Measurements from ENCODE around the gene SNN.

SNN gene

GRCh38 chr16:11629071-11630030 is 38.9 kb upstream of the SNN start:
- DNase-seq (ENCODE audit: insufficient read length, low spot score) (no peak), FAIRE-seq (no peak)
- TF ChIP-seq POLR2A (IDR thresholded peaks at IDR 0.05; ENCODE audit: low read depth, low read length), result no peak

- FAIRE-seq (no peak), DNase-seq (ENCODE audit: insufficient read length, low spot score) (no peak)
- TF ChIP-seq POLR2A (IDR thresholded peaks at IDR 0.05; ENCODE audit: low read depth, low read length), result no peak
These were observed 38.0 kb upstream of the SNN start for GRCh38 chr16:11630046-11630767.

- DNase-seq (ENCODE audit: insufficient read length, low spot score), result no peak
- no peak for TF ChIP-seq POLR2A (IDR thresholded peaks at IDR 0.05; ENCODE audit: low read depth, low read length)
- FAIRE-seq, result no peak
These were observed 37.5 kb upstream of the SNN start for GRCh38 chr16:11630768-11631056.

GRCh38 chr16:11631214-11631613 is 37.0 kb upstream of the SNN start:
- DNase-seq (ENCODE audit: insufficient read length, low spot score) (no peak), FAIRE-seq (no peak)

GRCh38 chr16:11632455-11632939 is 35.8 kb upstream of the SNN start:
- TF ChIP-seq POLR2A (IDR thresholded peaks at IDR 0.05; ENCODE audit: low read depth, low read length), result no peak
- FAIRE-seq, result no peak
- no peak for DNase-seq (ENCODE audit: insufficient read length, low spot score)

More at GRCh38 chr16:11631214-11631613, 37.0 kb upstream of the SNN start:
- TF ChIP-seq POLR2A (IDR thresholded peaks at IDR 0.05; ENCODE audit: low read depth, low read length), result no peak

- no peak for TF ChIP-seq POLR2A (IDR thresholded peaks at IDR 0.05; ENCODE audit: low read depth, low read length)
- DNase-seq (ENCODE audit: insufficient read length, low spot score), result no peak
- no peak for FAIRE-seq
These were observed 35.1 kb upstream of the SNN start for GRCh38 chr16:11633113-11633512.

- no peak for FAIRE-seq
- no peak for TF ChIP-seq POLR2A (IDR thresholded peaks at IDR 0.05; ENCODE audit: low read depth, low read length)
- no peak for DNase-seq (ENCODE audit: insufficient read length, low spot score)
These were observed 33.9 kb upstream of the SNN start for GRCh38 chr16:11634312-11634711.

- no peak for TF ChIP-seq POLR2A (IDR thresholded peaks at IDR 0.05; ENCODE audit: low read depth, low read length)
- FAIRE-seq (no peak), DNase-seq (ENCODE audit: insufficient read length, low spot score) (no peak)
These were observed 33.1 kb upstream of the SNN start for GRCh38 chr16:11635113-11635652.

- DNase-seq (ENCODE audit: insufficient read length, low spot score) (no peak), FAIRE-seq (no peak)
- TF ChIP-seq POLR2A (IDR thresholded peaks at IDR 0.05; ENCODE audit: low read depth, low read length), result no peak
These were observed 32.5 kb upstream of the SNN start for GRCh38 chr16:11635679-11636171.

GRCh38 chr16:11636172-11636721 is 32.0 kb upstream of the SNN start:
- no peak for TF ChIP-seq POLR2A (IDR thresholded peaks at IDR 0.05; ENCODE audit: low read depth, low read length)
- DNase-seq (ENCODE audit: insufficient read length, low spot score), result no peak
- FAIRE-seq, result no peak

GRCh38 chr16:11637320-11637719 is 30.9 kb upstream of the SNN start:
- DNase-seq (ENCODE audit: insufficient read length, low spot score) (no peak), FAIRE-seq (no peak)
- TF ChIP-seq POLR2A (IDR thresholded peaks at IDR 0.05; ENCODE audit: low read depth, low read length), result no peak

GRCh38 chr16:11638140-11638539 is 30.1 kb upstream of the SNN start:
- DNase-seq (ENCODE audit: insufficient read length, low spot score) (no peak), FAIRE-seq (no peak)
- TF ChIP-seq POLR2A (IDR thresholded peaks at IDR 0.05; ENCODE audit: low read depth, low read length), result no peak

- no peak for TF ChIP-seq POLR2A (IDR thresholded peaks at IDR 0.05; ENCODE audit: low read depth, low read length)
- FAIRE-seq (no peak), DNase-seq (ENCODE audit: insufficient read length, low spot score) (no peak)
These were observed 29.2 kb upstream of the SNN start for GRCh38 chr16:11639008-11639562.
